Measurements from ENCODE around the gene GTPBP6.

DNA sequence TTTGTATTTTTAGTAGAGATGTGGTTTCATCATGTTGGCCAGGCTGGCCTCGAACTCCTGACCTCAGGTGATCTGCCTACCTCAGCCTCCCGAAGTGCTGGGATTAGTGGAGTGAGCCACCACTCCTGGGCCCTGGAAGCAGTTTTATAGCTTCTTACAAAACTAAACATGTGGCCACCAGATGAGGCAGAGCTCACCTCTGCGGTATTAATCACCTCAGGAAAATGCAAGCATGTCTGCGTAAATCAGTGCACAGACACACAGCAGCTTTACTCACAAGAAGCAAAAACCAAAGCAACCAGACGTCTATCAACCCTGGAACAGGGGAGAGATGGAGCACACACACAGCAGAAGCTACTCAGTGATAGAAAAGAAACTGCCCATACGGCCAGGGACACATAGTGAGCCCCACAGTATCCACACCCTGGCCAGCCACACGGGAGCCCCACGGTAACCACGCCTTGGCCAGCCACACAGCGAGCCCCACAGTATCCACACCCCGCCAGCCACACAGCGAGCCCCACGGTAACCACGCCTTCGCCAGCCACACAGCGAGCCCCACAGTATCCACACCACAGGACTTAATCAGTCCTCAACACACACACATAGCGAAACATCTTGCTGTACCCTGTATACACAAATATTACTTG is 37.9 kb upstream of the GTPBP6 start:
- TF ChIP-seq, protein P1, sequence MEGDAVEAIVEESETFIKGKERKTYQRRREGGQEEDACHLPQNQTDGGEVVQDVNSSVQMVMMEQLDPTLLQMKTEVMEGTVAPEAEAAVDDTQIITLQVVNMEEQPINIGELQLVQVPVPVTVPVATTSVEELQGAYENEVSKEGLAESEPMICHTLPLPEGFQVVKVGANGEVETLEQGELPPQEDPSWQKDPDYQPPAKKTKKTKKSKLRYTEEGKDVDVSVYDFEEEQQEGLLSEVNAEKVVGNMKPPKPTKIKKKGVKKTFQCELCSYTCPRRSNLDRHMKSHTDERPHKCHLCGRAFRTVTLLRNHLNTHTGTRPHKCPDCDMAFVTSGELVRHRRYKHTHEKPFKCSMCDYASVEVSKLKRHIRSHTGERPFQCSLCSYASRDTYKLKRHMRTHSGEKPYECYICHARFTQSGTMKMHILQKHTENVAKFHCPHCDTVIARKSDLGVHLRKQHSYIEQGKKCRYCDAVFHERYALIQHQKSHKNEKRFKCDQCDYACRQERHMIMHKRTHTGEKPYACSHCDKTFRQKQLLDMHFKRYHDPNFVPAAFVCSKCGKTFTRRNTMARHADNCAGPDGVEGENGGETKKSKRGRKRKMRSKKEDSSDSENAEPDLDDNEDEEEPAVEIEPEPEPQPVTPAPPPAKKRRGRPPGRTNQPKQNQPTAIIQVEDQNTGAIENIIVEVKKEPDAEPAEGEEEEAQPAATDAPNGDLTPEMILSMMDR (IDR thresholded peaks at IDR 0.05): no peak
- TF ChIP-seq POLR2A (IDR thresholded peaks at IDR 0.05): no peak

All from uterus (tissue), 2 donors.